GM06990 (cell line): Measurements from ENCODE around the gene FBXO47.

Source experiments
- DNase-seq: peaks from one replicate; pipeline ENCODE4 v3.0.0-alpha.2; 2011; ENCODE audit not compliant: insufficient read length; ENCODE audit errors: extremely low read depth
- H3K27me3 ChIP-seq: replicated peaks from 2 replicates; pipeline ENCODE4 v1.6.0; 2011; ENCODE audit warnings: low read length; ENCODE audit not compliant: control insufficient read depth, insufficient read depth
- H3K36me3 ChIP-seq: 2 replicates; pipeline ENCODE4 v1.5.1; 2011; ENCODE audit warnings: low read length; ENCODE audit not compliant: control insufficient read depth, insufficient read depth
- H3K4me3 ChIP-seq: replicated peaks from 2 replicates; pipeline ENCODE4 v1.5.1; 2011; ENCODE audit warnings: low read depth, mild to moderate bottlenecking, control low read depth, low read length
- TF ChIP-seq, protein P1 (sequence below): IDR thresholded peaks from 2 replicates; pipeline ENCODE4 v1.5.1; 2011; ENCODE audit warnings: low read length, control low read depth, mild to moderate bottlenecking, inconsistent platforms; ENCODE audit not compliant: insufficient read depth, poor library complexity, severe bottlenecking

Gene FBXO47

DNA sequence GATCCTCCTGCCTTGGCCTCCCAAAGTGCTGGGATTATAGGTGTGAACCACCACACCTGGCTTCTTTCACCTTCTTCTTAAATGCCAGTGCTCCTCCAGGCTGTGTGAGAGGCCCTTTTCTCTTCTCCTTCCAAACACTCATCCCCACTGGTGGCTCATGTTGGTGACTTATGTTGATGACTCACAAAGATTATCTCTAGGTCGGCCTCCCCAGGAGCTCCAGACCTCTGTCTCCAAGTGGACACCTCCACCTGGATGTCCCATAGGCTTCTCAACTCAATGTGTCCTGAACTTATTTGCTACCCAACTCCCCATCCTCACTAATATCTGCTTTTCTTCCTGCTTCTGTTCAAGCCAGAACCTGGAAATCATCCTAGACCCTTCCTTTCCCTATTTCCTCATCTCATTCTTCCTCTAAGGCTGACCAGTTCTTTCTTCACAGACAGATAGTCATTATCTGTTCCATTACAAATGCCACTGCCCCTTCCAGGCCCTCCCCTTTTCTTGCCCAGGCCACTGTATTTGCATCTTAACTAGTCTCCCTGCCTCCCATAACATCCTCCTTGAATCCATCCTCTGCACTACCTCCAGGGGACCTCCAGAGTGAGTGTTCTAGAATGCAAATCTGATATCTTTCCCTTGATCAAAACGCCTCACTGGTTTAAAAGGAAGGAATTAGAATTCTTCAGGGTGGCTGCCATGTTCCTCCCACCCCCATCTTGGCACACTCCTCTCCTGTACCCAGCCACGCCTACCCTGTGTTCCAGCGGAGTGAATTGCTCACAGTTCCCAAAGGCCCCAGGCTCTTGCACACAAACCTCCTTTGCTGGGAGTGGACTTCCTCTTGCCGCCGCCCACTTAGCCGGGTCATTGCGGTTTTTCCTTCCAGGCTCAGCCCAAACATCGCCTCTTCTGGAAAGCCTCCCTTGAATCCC, 34.8 kb upstream of the FBXO47 start:
- Histone ChIP-seq H3K27me3 (no peaks in the 10 kb centered on the region; the same call in 1 of the 2 replicates), H3K36me3 (no peaks in the 10 kb centered on the region), H3K4me3 (no peak overlapping the region)
- TF ChIP-seq, protein P1, sequence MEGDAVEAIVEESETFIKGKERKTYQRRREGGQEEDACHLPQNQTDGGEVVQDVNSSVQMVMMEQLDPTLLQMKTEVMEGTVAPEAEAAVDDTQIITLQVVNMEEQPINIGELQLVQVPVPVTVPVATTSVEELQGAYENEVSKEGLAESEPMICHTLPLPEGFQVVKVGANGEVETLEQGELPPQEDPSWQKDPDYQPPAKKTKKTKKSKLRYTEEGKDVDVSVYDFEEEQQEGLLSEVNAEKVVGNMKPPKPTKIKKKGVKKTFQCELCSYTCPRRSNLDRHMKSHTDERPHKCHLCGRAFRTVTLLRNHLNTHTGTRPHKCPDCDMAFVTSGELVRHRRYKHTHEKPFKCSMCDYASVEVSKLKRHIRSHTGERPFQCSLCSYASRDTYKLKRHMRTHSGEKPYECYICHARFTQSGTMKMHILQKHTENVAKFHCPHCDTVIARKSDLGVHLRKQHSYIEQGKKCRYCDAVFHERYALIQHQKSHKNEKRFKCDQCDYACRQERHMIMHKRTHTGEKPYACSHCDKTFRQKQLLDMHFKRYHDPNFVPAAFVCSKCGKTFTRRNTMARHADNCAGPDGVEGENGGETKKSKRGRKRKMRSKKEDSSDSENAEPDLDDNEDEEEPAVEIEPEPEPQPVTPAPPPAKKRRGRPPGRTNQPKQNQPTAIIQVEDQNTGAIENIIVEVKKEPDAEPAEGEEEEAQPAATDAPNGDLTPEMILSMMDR, result no peak
- DNase-seq, result no peak

DNA sequence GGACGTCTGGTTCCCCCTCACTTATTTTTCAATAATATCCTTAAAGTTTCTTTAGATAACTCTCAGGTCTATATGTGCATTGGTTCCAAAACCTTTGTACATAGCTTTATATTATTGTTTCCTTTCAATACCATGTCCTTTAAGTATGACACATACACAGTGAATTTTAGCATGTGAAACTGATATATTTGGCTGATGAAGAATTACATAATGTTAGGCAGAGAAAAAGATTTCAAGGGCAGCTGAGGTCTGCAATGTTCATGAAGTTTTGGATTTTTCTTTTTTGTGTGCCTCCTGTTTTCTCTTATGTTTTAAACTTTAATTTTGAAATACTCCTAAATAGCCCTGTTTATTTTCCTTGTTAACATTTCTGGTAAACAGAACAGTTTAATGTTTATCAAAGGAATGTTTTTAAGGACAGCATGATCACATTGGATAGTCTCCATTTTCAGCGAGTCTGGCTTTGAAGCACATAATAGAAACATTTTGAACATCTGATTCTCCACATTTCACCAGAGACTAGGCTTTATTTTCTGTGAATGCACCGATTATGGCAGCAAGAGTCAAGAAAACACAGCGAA, 32.9 kb upstream of the FBXO47 start:
- TF ChIP-seq, protein P1, result no peak
- no peaks in the 10 kb centered on the region; the same call in 1 of the 2 replicates for H3K27me3 ChIP-seq
- no peak overlapping the region for H3K4me3 ChIP-seq
- no peaks in the 10 kb centered on the region for H3K36me3 ChIP-seq
- DNase-seq, result no peak

DNA sequence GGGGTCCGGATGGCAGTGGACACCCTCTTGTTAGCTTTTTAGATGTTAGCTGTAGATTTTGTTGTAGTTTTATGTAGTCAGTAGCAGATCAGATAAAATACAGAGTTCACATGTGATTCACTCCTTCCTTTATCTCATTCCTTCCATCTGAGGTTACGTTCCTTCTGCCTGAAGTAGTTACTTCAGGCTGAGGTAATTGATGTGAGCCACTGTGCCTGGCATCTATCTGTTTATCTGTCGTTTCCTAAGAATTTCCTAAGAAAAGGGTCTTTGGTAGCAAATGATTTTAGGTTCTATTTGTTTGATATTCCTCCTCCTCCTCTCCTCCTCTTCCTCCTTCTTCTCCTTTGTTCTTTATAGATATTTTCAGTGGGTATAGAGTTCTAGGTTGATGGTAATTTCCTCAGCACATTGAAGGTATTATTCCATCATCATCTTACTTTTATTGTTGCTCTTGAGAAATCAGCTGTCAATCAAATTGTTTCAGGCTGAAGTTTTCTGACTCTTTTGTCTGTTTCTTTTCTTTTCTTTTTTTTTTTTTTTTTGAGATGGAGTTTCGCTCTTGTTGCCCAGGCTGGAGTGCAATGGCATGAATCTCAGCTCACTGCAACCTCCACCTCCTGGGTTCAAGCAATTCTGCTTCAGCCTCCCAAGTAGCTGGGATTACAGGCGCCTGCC, 29.6 kb upstream of the FBXO47 start:
- no peaks in the 10 kb centered on the region for H3K36me3 ChIP-seq
- no peaks in the 10 kb centered on the region for H3K27me3 ChIP-seq
- TF ChIP-seq, protein P1, result no peak
- no peak overlapping the region for H3K4me3 ChIP-seq
- DNase-seq, result no peak

DNA sequence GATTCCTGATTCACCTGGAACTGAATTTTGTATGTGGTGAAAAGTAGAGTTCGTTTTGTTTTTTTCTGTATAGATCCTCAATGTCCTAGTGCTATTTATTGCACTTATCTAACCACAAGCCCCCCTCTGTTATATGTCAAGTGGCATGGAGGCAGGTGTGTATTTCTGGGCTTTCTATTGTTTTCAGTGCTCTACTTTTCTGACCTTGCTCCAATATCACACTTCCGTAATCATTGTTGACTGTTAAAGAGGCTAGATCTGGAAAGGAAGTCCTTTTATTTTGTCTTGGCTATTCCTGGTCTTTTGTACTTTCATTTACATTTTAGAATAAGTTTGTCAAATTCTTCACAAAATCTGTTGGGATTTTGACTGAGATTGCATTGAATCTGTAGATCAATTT, 26.8 kb upstream of the FBXO47 start:
- Histone ChIP-seq H3K36me3 (no peaks in the 10 kb centered on the region), H3K4me3 (no peak overlapping the region), H3K27me3 (no peaks in the 10 kb centered on the region)
- TF ChIP-seq, protein P1, result no peak
- DNase-seq, result no peak

DNA sequence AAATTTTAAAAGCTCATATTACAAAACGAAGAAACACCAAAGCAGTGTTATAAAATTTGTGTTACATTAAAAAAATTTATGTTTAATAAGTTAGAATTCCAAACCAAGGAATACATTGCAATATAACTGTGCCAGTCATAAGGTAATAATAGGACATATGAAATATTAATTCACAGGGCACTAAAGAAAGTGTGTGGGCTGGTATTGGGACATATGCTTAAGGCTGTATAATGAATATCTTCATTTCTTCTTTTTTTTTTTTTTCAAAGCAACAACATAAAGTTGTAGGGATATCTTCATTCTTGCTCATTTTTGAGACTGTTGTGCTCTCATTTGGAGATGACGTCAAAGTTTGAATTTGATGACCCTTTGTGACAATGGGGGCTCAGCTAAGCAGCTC, 17.5 kb upstream of the FBXO47 start:
- DNase-seq, result no peak
- H3K27me3 ChIP-seq, result no peaks in the 10 kb centered on the region
- H3K4me3 ChIP-seq, result no peak overlapping the region
- no peaks in the 10 kb centered on the region for H3K36me3 ChIP-seq
- TF ChIP-seq, protein P1, result no peak
